ENCODE results near the gene GLIS1. TPM values are rescaled to one million over a fixed set of nuclear protein-coding genes. Genes with fewer than 3 reads are reported as not detected.

Gene GLIS1
- polyA plus RNA-seq, 1 experiment, result 1.9 TPM

DNA sequence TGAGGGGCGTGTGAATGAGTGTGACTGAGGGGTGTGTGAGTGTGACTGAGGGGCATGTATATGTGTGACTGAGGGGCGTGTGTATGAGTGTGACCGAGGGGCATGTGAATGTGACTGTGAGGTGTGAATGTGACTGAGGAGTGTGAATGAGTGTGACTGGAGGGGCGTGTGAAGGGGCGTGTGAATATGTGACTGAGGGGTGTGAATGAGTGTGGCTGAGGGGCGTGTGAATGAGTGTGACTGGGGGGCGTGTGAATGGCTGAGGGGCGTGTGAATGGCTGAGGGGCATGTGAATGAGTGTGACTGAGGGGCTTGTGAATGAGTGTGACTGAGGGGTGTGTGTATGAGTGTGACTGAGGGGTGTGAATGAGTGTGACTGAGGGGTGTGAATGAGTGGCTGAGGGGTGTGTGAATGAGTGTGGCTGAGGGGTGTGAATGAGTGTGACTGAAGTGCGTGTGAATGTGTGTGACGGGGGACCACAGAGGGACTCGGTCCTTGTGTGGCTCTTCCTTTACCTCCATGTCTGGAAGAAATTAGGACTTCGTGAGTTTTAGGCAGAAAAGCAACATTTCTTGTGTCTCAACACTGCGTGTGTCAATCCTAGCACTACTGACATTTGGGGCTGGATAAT lies 105.8 kb downstream of the GLIS1 start:
- Histone ChIP-seq H3K4me3 (ENCODE audit: low read depth, low read length) (no peak overlapping the region), H3K36me3 (ENCODE audit: control insufficient read depth, insufficient read depth, low read length) (no peaks in the 10 kb centered on the region; the same call in 1 of the 2 replicates), H3K27me3 (ENCODE audit: control insufficient read depth, insufficient read depth, low read length) (no peaks in the 10 kb centered on the region)
- TF ChIP-seq, protein P1, sequence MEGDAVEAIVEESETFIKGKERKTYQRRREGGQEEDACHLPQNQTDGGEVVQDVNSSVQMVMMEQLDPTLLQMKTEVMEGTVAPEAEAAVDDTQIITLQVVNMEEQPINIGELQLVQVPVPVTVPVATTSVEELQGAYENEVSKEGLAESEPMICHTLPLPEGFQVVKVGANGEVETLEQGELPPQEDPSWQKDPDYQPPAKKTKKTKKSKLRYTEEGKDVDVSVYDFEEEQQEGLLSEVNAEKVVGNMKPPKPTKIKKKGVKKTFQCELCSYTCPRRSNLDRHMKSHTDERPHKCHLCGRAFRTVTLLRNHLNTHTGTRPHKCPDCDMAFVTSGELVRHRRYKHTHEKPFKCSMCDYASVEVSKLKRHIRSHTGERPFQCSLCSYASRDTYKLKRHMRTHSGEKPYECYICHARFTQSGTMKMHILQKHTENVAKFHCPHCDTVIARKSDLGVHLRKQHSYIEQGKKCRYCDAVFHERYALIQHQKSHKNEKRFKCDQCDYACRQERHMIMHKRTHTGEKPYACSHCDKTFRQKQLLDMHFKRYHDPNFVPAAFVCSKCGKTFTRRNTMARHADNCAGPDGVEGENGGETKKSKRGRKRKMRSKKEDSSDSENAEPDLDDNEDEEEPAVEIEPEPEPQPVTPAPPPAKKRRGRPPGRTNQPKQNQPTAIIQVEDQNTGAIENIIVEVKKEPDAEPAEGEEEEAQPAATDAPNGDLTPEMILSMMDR (IDR thresholded peaks at IDR 0.05; ENCODE audit: insufficient read depth, low read depth, low read length), result no peak
- ChIA-PET POLR2A (no interaction called here), CTCF (no interaction called here)
- no peak for DNase-seq (ENCODE audit: low read depth)

DNA sequence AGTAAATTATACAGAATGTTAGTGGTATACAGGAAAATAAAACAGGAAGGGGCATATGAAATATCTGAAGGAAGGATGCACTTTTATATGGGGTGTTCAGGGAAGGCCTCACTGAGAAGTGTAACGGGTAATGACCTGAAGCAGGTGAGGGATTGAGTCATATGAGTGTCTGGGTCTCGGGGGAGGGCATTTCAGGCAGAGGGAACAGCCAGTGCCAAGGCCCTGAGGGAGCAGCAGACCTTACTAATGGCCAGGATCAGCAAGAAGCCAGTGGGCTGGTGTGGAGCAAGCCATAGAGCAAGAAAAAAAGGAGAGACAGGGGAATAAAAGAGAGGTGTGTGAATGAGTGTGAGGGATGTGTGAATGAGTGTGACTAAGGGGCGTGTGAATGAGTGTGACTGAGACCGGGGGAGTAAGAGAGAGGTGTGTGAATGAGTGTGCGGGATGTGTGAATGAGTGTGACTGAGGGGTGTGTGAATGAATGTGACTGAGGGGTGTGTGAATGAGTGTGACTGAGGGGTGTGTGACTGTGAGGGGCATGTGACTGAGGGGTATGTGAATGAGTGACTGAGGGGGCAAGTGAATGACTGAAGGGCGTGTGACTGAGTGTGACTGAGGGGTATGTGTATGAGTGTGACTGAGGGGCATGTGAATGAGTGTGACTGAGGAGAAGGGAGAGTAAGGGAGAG lies 107.2 kb downstream of the GLIS1 start:
- no peak for DNase-seq (ENCODE audit: low read depth)
- TF ChIP-seq, protein P1 (IDR thresholded peaks at IDR 0.05; ENCODE audit: insufficient read depth, low read depth, low read length), result no peak
- ChIA-PET CTCF (no interaction called here), POLR2A (no interaction called here)
- H3K4me3 ChIP-seq (ENCODE audit: low read depth, low read length), result no peak overlapping the region
- no peaks in the 10 kb centered on the region for H3K36me3 ChIP-seq (ENCODE audit: control insufficient read depth, insufficient read depth, low read length)
- no peaks in the 10 kb centered on the region for H3K27me3 ChIP-seq (ENCODE audit: control insufficient read depth, insufficient read depth, low read length)

DNA sequence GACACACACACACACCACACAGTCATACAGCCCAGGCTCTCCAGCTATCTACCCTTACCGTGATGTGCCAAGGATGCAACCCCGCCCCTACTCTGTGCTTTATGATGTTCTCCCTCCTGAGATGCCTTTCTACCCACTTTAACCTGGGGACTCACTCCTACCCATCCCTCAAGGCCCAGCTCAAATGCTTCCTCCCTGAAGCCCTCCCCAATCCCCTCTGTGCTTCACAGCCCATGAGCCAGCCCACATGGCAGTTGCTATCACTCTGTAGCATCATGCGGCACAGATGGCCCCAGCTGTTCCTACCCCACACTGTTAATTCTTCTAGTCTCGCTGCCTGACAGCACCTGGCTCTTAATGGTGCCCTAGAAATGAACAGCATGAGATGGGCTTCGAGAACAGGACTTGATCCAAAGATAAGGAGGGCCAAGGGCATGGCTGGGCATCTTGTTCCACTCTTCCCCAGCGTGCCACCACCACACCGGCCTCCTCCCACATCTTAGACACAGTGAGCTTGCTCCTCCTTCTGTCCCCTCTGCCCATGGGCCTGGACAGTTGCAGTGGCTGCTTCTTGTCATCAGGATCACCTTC lies 109.8 kb downstream of the GLIS1 start:
- no peak for DNase-seq (ENCODE audit: low read depth)
- POLR2A ChIA-PET, result no interaction called here
- CTCF ChIA-PET, result no interaction called here

DNA sequence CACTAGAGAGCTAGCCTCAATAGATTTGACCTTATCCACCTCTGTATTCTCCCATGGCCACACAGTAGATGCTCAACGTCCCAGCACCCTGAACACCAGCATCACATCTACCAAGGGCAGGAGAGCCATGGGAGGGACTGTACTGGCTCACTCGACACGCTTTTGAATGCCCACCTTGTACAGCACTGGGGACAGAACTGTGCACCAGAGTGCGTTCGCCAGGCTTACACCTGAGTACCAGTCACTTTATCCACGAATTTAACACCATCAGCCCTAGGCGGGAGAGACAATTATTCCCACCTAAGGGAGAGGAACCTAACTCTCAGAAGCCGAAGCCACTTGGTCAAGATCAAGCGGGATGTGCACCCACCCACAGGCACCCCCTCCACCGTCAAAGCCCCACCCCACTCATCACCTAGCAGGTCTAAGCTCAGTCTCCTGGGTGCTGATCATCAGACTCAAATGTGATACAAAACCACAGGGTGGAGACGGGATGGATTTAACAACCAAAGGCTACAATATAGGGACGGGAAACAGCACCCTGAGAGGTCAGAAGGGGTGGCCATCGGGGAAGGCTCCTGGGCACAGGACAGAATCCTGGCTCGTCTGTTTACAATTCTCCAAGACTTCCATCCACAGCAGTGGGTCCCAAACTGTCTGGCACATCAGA lies 110.5 kb downstream of the GLIS1 start:
- no peaks in the 10 kb centered on the region for H3K27me3 ChIP-seq (ENCODE audit: control insufficient read depth, insufficient read depth, low read length)
- TF ChIP-seq, protein P1 (IDR thresholded peaks at IDR 0.05; ENCODE audit: insufficient read depth, low read depth, low read length), result no peak
- POLR2A ChIA-PET, result no interaction called here
- DNase-seq (ENCODE audit: low read depth), result no peak
- no peak overlapping the region for H3K4me3 ChIP-seq (ENCODE audit: low read depth, low read length)
- H3K36me3 ChIP-seq (ENCODE audit: control insufficient read depth, insufficient read depth, low read length), result no peaks in the 10 kb centered on the region
- CTCF ChIA-PET, result no interaction called here

More for the DNA sequence above, 109.8 kb downstream of the GLIS1 start:
- H3K36me3 ChIP-seq (ENCODE audit: control insufficient read depth, insufficient read depth, low read length), result no peaks in the 10 kb centered on the region
- H3K27me3 ChIP-seq (ENCODE audit: control insufficient read depth, insufficient read depth, low read length), result no peaks in the 10 kb centered on the region
- TF ChIP-seq, protein P1 (IDR thresholded peaks at IDR 0.05; ENCODE audit: insufficient read depth, low read depth, low read length), result no peak
- no peak overlapping the region for H3K4me3 ChIP-seq (ENCODE audit: low read depth, low read length)

DNA sequence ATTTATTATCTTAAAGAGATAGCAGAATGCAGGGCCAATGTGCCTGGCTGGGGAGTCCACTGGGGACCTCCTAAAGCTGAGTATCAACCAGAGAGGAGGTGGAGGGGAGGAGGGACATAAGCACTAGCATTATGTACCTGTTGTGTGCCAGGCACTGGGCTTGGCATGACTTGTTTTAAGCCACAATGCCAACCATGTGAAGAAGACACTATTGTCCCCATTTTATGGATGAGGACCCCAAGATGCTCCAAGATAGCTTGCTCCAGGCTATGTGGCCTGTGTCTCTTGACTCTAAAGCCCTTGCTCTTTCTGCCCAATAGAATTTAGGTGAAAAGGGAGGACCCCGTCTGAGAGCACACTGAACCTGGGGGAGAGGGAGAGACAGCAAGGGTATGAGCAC lies 111.3 kb downstream of the GLIS1 start:
- ChIA-PET CTCF (interaction anchor here (1.0 to 1.4 kb wide), 3 partner anchors 11 to 127 kb away, joined by 3 to 5 read pairs (median 3); no protein-coding TSS in a partner anchor), POLR2A (no interaction called here)
- Histone ChIP-seq H3K36me3 (ENCODE audit: control insufficient read depth, insufficient read depth, low read length) (no peaks in the 10 kb centered on the region), H3K27me3 (ENCODE audit: control insufficient read depth, insufficient read depth, low read length) (no peaks in the 10 kb centered on the region), H3K4me3 (ENCODE audit: low read depth, low read length) (no peak overlapping the region)
- no peak for DNase-seq (ENCODE audit: low read depth)
- TF ChIP-seq, protein P1 (IDR thresholded peaks at IDR 0.05; ENCODE audit: insufficient read depth, low read depth, low read length), result no peak

All from BJ (cell line).